Measurements from ENCODE around the gene NISCH.

GRCh38 chr3:52536369-52537164, 81.2 kb downstream of the NISCH start, which contains the start of gene UQCC5:
- TF ChIP-seq YY1 (IDR thresholded peaks at IDR 0.05; ENCODE audit: low read depth) (no peak), TAF1 (IDR thresholded peaks at IDR 0.05; ENCODE audit: low read depth) (peak; percentile 92), TEAD4 (IDR thresholded peaks at IDR 0.05) (no peak), MAX (IDR thresholded peaks at IDR 0.05) (peak; percentile 81), EGR1 (IDR thresholded peaks at IDR 0.05) (peak; percentile 99), USF1 (IDR thresholded peaks at IDR 0.05) (peak; percentile 91), CREB1 (IDR thresholded peaks at IDR 0.05; ENCODE audit: low read depth) (no peak), EP300 (IDR thresholded peaks at IDR 0.05; ENCODE audit: borderline replicate concordance) (no peak), REST (IDR thresholded peaks at IDR 0.05; ENCODE audit: low read depth) (no peak)

Measured in Ishikawa (cell line).